Heart left ventricle (tissue), 13 donors: ENCODE data around the gene FAM156A.
"Not testable (repeated sequence)": the region's sequence is repeated elsewhere in the genome, so short reads cannot be mapped to it uniquely, and the experiment has no call there.

Experiments used
- POLR2A ChIP-seq, 2 donors: fragments of 450-650 bp; IDR thresholded peaks; one replicate each; pipeline ENCODE4 v1.6.1; 2017; ENCODE audit warnings: antibody characterized with exemption in 2 of 2, mild to moderate bottlenecking in 2 of 2, moderate library complexity in 2 of 2
- TF ChIP-seq, protein P1 (sequence below), 12 donors: fragments of 200-600 bp; sonication (generic) in 4 of 12; IDR thresholded peaks; one replicate each; pipeline versions ENCODE4 v1.5.0 to v1.8.0; 2018 to 2022; ENCODE audit warnings: antibody characterized with exemption in 12 of 12, mild to moderate bottlenecking in 5 of 12
- donor health status: ischemic (EF 13 %, LVEDD 7.1; RV severe dilation, severe dysfunction).
- donor health status: DM: no; HTN: yes; CAD: no.
- donor health status: DM: no; HTN: no; CAD: no.
- donor health status: ischemic (EF 25% LVEDD 6.9; RV normal size, moderate dysfunction).
- donor health status: ischemic (EF 25% LVEDD 5.7; RV mildly dilated, moderate dysfunction).
- donor health status: ischemic (EF 35%, LVEDD 5.7; RV mildly dilated, moderate dysfunction).
- donor health status: nonischemic (EF 11% LVEDD 7.7; RV severe dilation, severe dysfunction).
- donor health status: DM: yes; HTN: yes; CAD: no.
- donor health status: PGD.
- donor health status: ischemic (EF 29% LVEDD 5.4; RV normal size, mild dysfunction).
- donor health status: nonischemic (EF 23%, LVEDD 6.1; RV moderate dilation, normal function).

DNA sequence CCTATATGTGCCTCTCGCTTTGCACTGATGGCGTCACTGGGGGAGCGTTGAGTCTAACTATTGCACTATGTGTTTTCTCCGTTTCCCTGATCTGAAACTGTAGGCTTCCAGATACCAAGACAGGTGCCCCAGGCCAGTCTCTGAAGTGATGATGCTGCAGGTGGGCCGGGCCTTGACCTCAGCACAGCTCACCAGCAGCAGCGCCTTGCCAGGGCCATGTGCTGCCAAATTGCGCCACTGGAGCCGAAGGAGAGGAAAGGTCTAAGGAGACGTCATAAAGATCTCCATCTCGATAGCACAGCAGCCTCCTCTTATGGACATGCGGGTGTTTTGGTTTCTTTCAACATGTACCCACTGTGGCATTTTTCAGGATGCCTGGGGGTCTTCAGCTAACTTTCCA, 17.3 kb upstream of the FAM156A start:
- TF ChIP-seq, protein P1, sequence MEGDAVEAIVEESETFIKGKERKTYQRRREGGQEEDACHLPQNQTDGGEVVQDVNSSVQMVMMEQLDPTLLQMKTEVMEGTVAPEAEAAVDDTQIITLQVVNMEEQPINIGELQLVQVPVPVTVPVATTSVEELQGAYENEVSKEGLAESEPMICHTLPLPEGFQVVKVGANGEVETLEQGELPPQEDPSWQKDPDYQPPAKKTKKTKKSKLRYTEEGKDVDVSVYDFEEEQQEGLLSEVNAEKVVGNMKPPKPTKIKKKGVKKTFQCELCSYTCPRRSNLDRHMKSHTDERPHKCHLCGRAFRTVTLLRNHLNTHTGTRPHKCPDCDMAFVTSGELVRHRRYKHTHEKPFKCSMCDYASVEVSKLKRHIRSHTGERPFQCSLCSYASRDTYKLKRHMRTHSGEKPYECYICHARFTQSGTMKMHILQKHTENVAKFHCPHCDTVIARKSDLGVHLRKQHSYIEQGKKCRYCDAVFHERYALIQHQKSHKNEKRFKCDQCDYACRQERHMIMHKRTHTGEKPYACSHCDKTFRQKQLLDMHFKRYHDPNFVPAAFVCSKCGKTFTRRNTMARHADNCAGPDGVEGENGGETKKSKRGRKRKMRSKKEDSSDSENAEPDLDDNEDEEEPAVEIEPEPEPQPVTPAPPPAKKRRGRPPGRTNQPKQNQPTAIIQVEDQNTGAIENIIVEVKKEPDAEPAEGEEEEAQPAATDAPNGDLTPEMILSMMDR (IDR thresholded peaks at IDR 0.05): not testable (repeated sequence)
- not testable (repeated sequence) for TF ChIP-seq POLR2A (IDR thresholded peaks at IDR 0.05)
